ENCODE data around the gene MTMR12. TPM values are rescaled to one million over a fixed set of nuclear protein-coding genes. Genes with fewer than 3 reads are reported as not detected.
"Not testable (repeated sequence)": the region's sequence is repeated elsewhere in the genome, so short reads cannot be mapped to it uniquely, and the experiment has no call there.

Gene MTMR12
- total and polyA plus RNA-seq, 4 donors = 16.2 to 19.9 (median 18.1) TPM

DNA sequence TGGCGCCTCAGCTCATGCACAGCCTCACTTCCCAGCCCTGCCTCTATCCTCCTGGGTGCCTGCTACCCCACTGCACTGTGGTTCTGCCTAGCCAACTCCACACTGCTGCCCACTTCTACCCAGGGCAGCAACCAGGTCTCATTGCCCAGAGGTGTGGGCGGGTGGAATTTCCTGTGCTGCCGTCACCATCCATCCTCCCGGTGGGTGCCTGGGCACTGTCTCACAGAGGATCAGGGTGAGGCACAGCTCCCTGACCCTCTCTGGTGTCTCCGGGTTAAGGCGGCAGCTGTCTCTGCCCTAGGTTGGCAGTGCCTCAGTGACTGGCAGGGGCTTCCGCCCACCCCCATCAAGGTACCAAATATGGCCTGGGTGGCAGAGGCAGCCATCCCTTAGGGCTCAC lies 4.3 kb upstream of the MTMR12 start:
- Histone ChIP-seq H3K36me3 (ENCODE audit: control insufficient read depth, insufficient read depth, low read length) (no peaks in the 10 kb centered on the region), H3K4me3 (ENCODE audit: low read depth, low read length) (no peak overlapping the region), H3K27ac (ENCODE audit: low read depth, low read length) (no peak overlapping the region), H3K4me1 (ENCODE audit: control insufficient read depth, insufficient read depth, low read length) (peaks cover 5% of the 10 kb centered on the region), H3K27me3 (ENCODE audit: control insufficient read depth, insufficient read depth, low read length) (no peaks in the 10 kb centered on the region), H3K9me3 (ENCODE audit: control insufficient read depth, insufficient read depth, low read length) (no peaks in the 10 kb centered on the region)
- no peak for DNase-seq (ENCODE audit: low read depth in 4 of 6, low spot score in 6 of 6)
- WGBS (ENCODE audit: insufficient coverage) = 96% methylated on average over 5 of the region's 7 CpGs

DNA sequence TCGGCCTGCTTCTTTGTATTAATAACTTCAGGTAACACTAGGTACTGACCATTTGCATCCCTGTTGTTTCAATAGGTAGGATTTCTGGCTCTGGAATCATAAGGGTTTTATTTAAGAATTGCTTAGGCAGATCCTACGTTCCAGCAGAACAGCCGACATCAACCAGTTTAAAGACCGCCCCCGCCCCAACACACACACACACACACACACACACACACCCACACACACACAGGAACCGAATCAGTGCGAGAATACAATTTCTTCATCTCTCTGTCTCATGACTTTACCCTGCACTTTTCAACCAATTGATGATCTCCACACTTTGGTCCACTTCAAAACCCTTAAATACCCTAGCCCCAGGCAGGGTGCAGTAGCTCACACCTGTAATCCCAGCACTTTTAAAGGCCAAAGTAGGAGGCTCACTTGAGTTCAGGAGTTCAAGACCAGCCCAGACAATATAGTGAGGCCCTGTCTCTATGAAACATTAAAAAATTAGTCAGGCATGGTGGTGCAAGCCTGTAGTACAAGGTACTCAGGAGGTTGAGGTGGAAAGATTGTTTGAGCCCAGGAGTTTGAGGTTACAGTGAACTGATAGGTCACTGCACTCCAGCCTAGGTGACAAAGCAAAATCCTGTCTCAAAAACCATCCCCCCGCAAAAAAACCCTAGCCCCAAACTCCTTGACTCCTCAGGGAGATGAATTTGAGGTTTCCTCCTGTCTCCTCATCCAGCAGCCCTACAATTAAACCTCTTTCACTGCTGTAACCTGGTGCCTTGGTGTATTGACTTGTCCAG lies 2.7 kb upstream of the MTMR12 start:
- H3K4me1 ChIP-seq (ENCODE audit: control insufficient read depth, insufficient read depth, low read length) = peaks cover 14% of the 10 kb centered on the region
- H3K36me3 ChIP-seq (ENCODE audit: control insufficient read depth, insufficient read depth, low read length) = no peaks in the 10 kb centered on the region
- H3K9me3 ChIP-seq (ENCODE audit: control insufficient read depth, insufficient read depth, low read length) = no peaks in the 10 kb centered on the region
- DNase-seq (ENCODE audit: low read depth in 4 of 6, low spot score in 6 of 6) = no peak
- no peak overlapping the region for H3K27ac ChIP-seq (ENCODE audit: low read depth, low read length)
- H3K4me3 ChIP-seq (ENCODE audit: low read depth, low read length) = no peak overlapping the region
- no peaks in the 10 kb centered on the region for H3K27me3 ChIP-seq (ENCODE audit: control insufficient read depth, insufficient read depth, low read length)
- 84% methylated on average over 6 of the region's 8 CpGs for WGBS (ENCODE audit: insufficient coverage)

DNA sequence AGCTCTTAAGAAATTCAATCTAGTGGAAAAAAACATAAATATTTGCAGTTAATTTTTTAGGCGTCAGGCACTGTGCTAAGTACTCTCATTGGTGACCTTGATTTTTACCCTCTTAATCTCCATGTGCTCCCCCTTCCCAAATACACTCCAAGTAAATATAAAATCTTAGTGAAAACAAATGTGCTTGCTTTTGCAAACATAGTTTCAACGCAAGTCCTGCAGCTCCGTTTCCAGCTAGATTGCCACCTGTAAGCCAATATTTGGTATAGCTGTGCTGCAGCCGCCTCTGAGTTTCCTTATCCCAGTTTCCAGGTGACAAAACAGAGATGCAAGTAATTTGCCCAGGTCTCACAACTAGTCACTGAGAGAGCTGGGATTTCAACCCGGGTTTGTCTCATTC lies 1.9 kb upstream of the MTMR12 start:
- Histone ChIP-seq H3K4me3 (ENCODE audit: low read depth, low read length) (no peak overlapping the region), H3K36me3 (ENCODE audit: control insufficient read depth, insufficient read depth, low read length) (no peaks in the 10 kb centered on the region), H3K27me3 (ENCODE audit: control insufficient read depth, insufficient read depth, low read length) (no peaks in the 10 kb centered on the region), H3K9me3 (ENCODE audit: control insufficient read depth, insufficient read depth, low read length) (no peaks in the 10 kb centered on the region), H3K4me1 (ENCODE audit: control insufficient read depth, insufficient read depth, low read length) (peaks cover 14% of the 10 kb centered on the region), H3K27ac (ENCODE audit: low read depth, low read length) (no peak overlapping the region)
- no peak for DNase-seq (ENCODE audit: low read depth in 4 of 6, low spot score in 6 of 6)
- WGBS (ENCODE audit: insufficient coverage) = 83% methylated on average over 3 of the region's 5 CpGs

GRCh38 chr5:32314152-32314488 lies 1.4 kb upstream of the MTMR12 start:
- H3K27ac ChIP-seq (ENCODE audit: low read depth, low read length); H3K27me3 ChIP-seq (ENCODE audit: control insufficient read depth, insufficient read depth, low read length); DNase-seq (ENCODE audit: low read depth in 4 of 6, low spot score in 6 of 6); H3K36me3 ChIP-seq (ENCODE audit: control insufficient read depth, insufficient read depth, low read length); H3K9me3 ChIP-seq (ENCODE audit: control insufficient read depth, insufficient read depth, low read length); H3K4me3 ChIP-seq (ENCODE audit: low read depth, low read length): not testable (repeated sequence)
- H3K4me1 ChIP-seq (ENCODE audit: control insufficient read depth, insufficient read depth, low read length) = peaks cover 14% of the 10 kb centered on the region
- WGBS (ENCODE audit: insufficient coverage) = 96% methylated on average over 7 of the region's 10 CpGs

- Histone ChIP-seq H3K9me3 (ENCODE audit: control insufficient read depth, insufficient read depth, low read length) (no peaks in the 10 kb centered on the region), H3K27ac (ENCODE audit: low read depth, low read length) (peak overlapping the region; percentile 93), H3K27me3 (ENCODE audit: control insufficient read depth, insufficient read depth, low read length) (no peaks in the 10 kb centered on the region), H3K36me3 (ENCODE audit: control insufficient read depth, insufficient read depth, low read length) (peaks cover 3% of the 10 kb centered on the region), H3K4me3 (ENCODE audit: low read depth, low read length) (peak overlapping the region; percentile 74), H3K4me1 (ENCODE audit: control insufficient read depth, insufficient read depth, low read length) (peaks cover 14% of the 10 kb centered on the region)
- under 1% methylated on average over 34 of the region's 34 CpGs for WGBS (ENCODE audit: insufficient coverage)
- peak in 3 of 6 donors; percentile 17 to 81 (median 69) for DNase-seq (ENCODE audit: low read depth in 4 of 6, low spot score in 6 of 6)
Measured at GRCh38 chr5:32312197-32312594, 543 bp downstream of the MTMR12 start.

DNA sequence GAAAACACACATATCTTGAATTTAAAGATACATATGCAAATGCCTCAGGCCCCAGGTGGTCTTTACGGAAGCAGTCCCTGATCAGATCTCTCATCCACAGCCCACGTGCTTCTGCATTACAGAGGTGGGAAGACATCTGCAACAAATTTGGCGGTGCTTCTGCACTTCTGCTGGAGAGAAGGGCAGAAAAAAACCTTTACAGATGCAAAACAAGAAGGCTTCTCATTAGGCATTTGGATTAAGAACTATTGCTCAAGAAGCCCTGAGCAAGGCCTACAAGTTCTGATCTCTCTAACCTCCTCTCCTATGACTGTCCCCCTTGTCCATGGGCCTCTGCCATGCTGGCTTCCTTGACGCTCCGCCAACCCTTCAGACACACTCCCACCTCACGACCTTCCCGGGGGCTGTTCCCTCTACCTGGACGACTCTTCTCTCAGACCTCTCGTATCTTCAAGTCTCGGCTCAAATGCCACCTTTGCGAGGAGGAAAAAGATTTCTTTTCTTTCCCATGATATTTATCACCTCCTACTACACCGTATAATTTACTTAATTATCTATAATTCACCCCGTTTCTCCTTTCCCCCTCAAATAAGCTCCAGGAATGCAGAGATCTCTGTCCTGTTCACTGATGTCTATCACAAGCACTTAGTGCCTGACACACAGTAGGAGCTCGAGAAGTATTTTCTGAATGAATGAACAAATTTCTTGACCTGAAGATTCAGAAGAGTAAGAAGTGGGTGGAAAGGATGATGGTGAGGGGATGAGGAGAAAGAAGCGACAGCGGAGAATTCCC lies 1.1 kb downstream of the MTMR12 start:
- 27% methylated on average over 15 of the region's 16 CpGs for WGBS (ENCODE audit: insufficient coverage)
- Histone ChIP-seq H3K27ac (ENCODE audit: low read depth, low read length) (peak overlapping the region; percentile 93), H3K4me3 (ENCODE audit: low read depth, low read length) (peak overlapping the region; percentile 74), H3K36me3 (ENCODE audit: control insufficient read depth, insufficient read depth, low read length) (peaks cover 3% of the 10 kb centered on the region), H3K9me3 (ENCODE audit: control insufficient read depth, insufficient read depth, low read length) (no peaks in the 10 kb centered on the region), H3K4me1 (ENCODE audit: control insufficient read depth, insufficient read depth, low read length) (peaks cover 14% of the 10 kb centered on the region), H3K27me3 (ENCODE audit: control insufficient read depth, insufficient read depth, low read length) (no peaks in the 10 kb centered on the region)
- peak in 1 of 6 donors; percentile 7 for DNase-seq (ENCODE audit: low read depth in 4 of 6, low spot score in 6 of 6)

GRCh38 chr5:32309761-32310160 lies 3.0 kb downstream of the MTMR12 start:
- Histone ChIP-seq H3K4me3 (ENCODE audit: low read depth, low read length) (no peak overlapping the region), H3K27me3 (ENCODE audit: control insufficient read depth, insufficient read depth, low read length) (no peaks in the 10 kb centered on the region), H3K4me1 (ENCODE audit: control insufficient read depth, insufficient read depth, low read length) (peaks cover 14% of the 10 kb centered on the region), H3K36me3 (ENCODE audit: control insufficient read depth, insufficient read depth, low read length) (peaks cover 3% of the 10 kb centered on the region), H3K9me3 (ENCODE audit: control insufficient read depth, insufficient read depth, low read length) (no peaks in the 10 kb centered on the region), H3K27ac (ENCODE audit: low read depth, low read length) (no peak overlapping the region)
- DNase-seq (ENCODE audit: low read depth in 4 of 6, low spot score in 6 of 6) = no peak
- no CpG with 5 or more reads among the region's 6 CpGs for WGBS (ENCODE audit: insufficient coverage)

- no peaks in the 10 kb centered on the region for H3K9me3 ChIP-seq (ENCODE audit: control insufficient read depth, insufficient read depth, low read length)
- H3K4me1 ChIP-seq (ENCODE audit: control insufficient read depth, insufficient read depth, low read length) = peaks cover 14% of the 10 kb centered on the region
- WGBS (ENCODE audit: insufficient coverage) = 100% methylated on average over 1 of the region's 3 CpGs
- no peak for DNase-seq (ENCODE audit: low read depth in 4 of 6, low spot score in 6 of 6)
- no peaks in the 10 kb centered on the region for H3K27me3 ChIP-seq (ENCODE audit: control insufficient read depth, insufficient read depth, low read length)
- H3K36me3 ChIP-seq (ENCODE audit: control insufficient read depth, insufficient read depth, low read length) = peaks cover 3% of the 10 kb centered on the region
- H3K27ac ChIP-seq (ENCODE audit: low read depth, low read length) = no peak overlapping the region
- H3K4me3 ChIP-seq (ENCODE audit: low read depth, low read length) = no peak overlapping the region
Measured at GRCh38 chr5:32308946-32309345, 3.8 kb downstream of the MTMR12 start.

DNA sequence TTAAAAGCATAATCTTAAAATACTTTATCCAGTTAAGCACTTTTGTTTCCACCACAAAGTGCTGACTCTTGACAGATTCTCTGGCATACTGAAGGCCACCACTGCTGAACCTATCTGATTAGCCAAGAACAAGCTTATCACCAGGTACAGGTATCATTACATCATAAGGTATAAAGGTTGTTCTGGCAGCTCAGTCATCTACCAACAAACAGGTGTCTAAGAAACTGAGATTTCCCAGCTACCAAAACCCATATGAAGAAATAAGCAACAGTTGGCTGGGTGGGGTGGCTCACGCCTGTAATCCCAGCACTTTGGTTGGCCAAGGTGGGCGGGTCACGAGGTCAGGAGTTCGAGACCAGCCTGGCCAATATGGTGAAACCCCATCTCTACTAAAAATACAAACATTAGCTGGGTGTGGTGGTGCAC lies 5.0 kb downstream of the MTMR12 start:
- H3K4me3 ChIP-seq (ENCODE audit: low read depth, low read length) = no peak overlapping the region
- H3K27me3 ChIP-seq (ENCODE audit: control insufficient read depth, insufficient read depth, low read length) = no peaks in the 10 kb centered on the region
- WGBS (ENCODE audit: insufficient coverage) = 100% methylated on average over 3 of the region's 4 CpGs
- peaks cover 9% of the 10 kb centered on the region for H3K4me1 ChIP-seq (ENCODE audit: control insufficient read depth, insufficient read depth, low read length)
- H3K27ac ChIP-seq (ENCODE audit: low read depth, low read length) = no peak overlapping the region
- no peak for DNase-seq (ENCODE audit: low read depth in 4 of 6, low spot score in 6 of 6)
- no peaks in the 10 kb centered on the region for H3K9me3 ChIP-seq (ENCODE audit: control insufficient read depth, insufficient read depth, low read length)
- peaks cover 3% of the 10 kb centered on the region for H3K36me3 ChIP-seq (ENCODE audit: control insufficient read depth, insufficient read depth, low read length)

DNA sequence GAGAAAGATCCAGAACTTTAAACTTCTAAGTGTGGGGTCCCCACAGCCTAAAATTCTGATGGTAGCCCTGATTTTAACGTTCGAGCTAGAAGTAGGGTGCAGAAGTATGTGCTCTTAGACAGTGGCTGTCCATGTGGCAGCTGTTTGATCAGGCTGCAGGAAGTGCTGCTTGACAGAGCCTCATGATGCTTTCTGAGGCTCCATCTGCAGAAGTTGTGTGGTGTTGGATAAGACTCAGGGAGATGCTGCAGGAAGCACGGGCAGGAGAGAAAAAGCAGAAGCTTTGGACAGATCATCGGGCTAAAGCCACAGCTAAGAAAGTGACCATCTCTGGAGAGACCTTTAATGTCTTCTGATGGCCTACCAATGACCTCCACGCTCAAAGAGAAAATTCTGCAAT lies 8.1 kb downstream of the MTMR12 start:
- H3K27ac ChIP-seq (ENCODE audit: low read depth, low read length) = no peak overlapping the region
- H3K36me3 ChIP-seq (ENCODE audit: control insufficient read depth, insufficient read depth, low read length) = peaks cover 3% of the 10 kb centered on the region
- H3K4me3 ChIP-seq (ENCODE audit: low read depth, low read length) = no peak overlapping the region
- WGBS (ENCODE audit: insufficient coverage) = 96% methylated on average over 4 of the region's 5 CpGs
- no peaks in the 10 kb centered on the region for H3K27me3 ChIP-seq (ENCODE audit: control insufficient read depth, insufficient read depth, low read length)
- H3K4me1 ChIP-seq (ENCODE audit: control insufficient read depth, insufficient read depth, low read length) = no peaks in the 10 kb centered on the region
- H3K9me3 ChIP-seq (ENCODE audit: control insufficient read depth, insufficient read depth, low read length) = no peaks in the 10 kb centered on the region
- no peak for DNase-seq (ENCODE audit: low read depth in 4 of 6, low spot score in 6 of 6)

All from spinal cord (tissue), 10 donors.